Epithelial cell of esophagus (primary cell): ENCODE data around the gene ACYP2.

Experiments used
- DNase-seq: peaks from one replicate; pipeline ENCODE4 v3.0.0; 2010; ENCODE audit warnings: low read depth
- H3K4me3 ChIP-seq: 2 replicates; pipeline ENCODE4 v1.5.1; 2011; ENCODE audit warnings: mild to moderate bottlenecking, low read length, control low read depth
- TF ChIP-seq, protein P1 (sequence below): IDR thresholded peaks from 2 replicates; pipeline ENCODE4 v1.5.1; 2011; ENCODE audit warnings: low read depth, mild to moderate bottlenecking, low read length, control low read depth, inconsistent platforms; ENCODE audit not compliant: insufficient read depth; ENCODE audit errors: missing control alignments

The ACYP2 gene

DNA sequence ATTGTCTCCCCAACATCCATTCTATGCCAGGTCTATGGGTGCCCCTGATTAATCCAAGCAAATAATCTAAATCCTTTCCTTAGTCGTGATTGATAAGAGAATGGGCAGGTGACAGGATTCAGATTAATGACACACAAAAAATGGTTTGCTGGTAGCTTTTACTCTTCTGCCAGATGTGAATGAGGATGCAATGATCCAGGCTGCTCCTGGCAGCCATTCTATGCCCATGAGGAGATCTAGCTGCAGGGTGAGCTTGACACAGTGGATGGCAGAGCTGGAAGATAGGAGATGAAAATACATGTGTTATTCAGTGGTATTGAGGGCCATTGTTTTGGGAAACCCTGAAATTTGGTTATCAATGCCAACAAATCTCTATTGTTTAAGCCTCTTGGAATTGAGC lies 69.7 kb downstream of the ACYP2 start:
- H3K4me3 ChIP-seq = no peak overlapping the region
- TF ChIP-seq, protein P1, sequence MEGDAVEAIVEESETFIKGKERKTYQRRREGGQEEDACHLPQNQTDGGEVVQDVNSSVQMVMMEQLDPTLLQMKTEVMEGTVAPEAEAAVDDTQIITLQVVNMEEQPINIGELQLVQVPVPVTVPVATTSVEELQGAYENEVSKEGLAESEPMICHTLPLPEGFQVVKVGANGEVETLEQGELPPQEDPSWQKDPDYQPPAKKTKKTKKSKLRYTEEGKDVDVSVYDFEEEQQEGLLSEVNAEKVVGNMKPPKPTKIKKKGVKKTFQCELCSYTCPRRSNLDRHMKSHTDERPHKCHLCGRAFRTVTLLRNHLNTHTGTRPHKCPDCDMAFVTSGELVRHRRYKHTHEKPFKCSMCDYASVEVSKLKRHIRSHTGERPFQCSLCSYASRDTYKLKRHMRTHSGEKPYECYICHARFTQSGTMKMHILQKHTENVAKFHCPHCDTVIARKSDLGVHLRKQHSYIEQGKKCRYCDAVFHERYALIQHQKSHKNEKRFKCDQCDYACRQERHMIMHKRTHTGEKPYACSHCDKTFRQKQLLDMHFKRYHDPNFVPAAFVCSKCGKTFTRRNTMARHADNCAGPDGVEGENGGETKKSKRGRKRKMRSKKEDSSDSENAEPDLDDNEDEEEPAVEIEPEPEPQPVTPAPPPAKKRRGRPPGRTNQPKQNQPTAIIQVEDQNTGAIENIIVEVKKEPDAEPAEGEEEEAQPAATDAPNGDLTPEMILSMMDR = no peak
- no peak for DNase-seq

DNA sequence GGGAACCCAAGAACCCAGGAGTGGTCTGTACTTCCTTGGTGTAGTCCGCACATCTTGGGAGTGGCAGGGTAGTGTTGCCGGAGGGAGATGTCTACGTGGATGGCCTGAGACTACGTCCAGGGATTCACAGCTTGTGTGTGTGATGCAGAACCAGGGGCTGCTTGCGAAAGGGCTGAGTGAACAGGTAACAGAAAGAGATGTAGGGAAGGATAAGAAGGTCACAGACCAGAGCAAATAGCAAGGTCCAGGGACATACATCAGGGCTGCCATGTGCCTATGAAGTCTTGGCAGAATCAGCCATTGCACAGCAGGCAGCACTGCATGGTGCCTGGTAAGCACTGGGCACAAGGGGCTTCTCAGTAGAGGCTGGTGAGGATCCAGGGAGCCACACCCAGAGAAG lies 71.9 kb downstream of the ACYP2 start:
- TF ChIP-seq, protein P1 = no peak
- no peak overlapping the region for H3K4me3 ChIP-seq
- no peak for DNase-seq

DNA sequence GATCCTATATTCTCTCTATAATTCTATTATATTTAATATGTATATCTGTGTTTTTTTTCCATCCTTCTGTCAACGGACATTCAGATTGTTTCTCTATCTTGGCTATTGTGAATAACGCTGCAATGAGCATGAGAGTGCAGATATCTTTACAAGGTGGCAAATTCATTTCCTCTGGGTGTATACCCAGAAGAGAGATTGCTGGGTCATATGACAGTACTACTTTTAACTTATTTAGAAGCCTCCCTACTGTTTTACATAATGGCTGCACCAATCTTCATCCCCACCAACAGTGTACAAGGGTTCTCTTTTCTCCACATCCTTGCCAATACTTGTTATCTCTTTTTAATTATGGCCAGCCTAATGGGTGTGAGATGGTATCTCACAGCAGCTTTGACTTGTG lies 74.1 kb downstream of the ACYP2 start:
- TF ChIP-seq, protein P1 = no peak
- no peak overlapping the region for H3K4me3 ChIP-seq
- no peak for DNase-seq

GRCh38 chr2:54191361-54192135 lies 76.1 kb downstream of the ACYP2 start:
- H3K4me3 ChIP-seq = no peak overlapping the region
- TF ChIP-seq, protein P1 = no peak
- no peak for DNase-seq

DNA sequence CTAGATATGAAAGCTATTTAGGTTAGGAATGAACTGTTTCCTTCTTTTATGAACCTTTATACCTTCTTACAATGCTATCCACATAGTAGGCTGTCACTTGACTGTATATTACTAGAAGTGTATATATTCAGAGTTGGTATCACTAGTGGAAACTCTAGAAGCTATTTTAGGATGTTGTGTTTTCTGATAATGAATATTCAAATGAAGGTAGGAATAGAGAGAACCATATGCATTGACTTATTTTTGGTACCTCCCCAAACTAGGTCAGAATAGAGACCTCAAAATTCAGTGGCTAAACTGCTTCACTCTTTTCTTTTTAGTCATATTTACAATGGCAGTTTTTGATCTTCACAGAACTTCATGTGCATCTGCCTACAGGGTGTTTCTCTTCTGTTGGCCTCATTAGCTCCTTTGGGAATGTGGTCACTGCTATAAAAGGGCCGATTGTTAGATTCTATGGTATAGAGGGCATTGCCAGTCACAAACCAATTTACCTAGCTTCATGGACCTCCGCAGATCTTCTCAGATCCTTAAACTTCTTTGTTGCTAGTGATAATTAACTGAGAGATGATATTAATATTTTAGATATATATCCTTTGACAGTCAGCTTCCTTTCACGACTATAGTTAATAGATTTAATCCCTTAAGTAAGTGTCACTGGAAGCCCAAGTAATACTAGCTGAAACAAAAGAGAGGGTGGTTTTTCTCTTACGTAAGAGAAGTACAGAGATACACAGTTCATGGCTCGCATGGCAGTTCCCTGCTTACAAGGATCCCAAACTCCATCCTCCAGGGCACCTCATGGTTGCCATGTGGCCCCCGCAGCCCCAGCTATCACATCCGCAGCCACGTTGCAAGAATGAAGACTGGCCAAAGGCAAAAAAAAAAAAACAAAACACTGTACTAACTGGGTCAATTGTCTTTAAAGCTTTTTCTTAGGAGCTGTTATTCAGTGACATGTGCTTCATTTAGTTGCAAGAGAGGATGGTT lies 79.6 kb downstream of the ACYP2 start:
- no peak overlapping the region for H3K4me3 ChIP-seq
- no peak for DNase-seq
- TF ChIP-seq, protein P1 = no peak

- H3K4me3 ChIP-seq = no peak overlapping the region
- DNase-seq = no peak
- TF ChIP-seq, protein P1 = no peak
Measured at GRCh38 chr2:54196646-54197045, 81.2 kb downstream of the ACYP2 start.

GRCh38 chr2:54204476-54204875 lies 89.1 kb downstream of the ACYP2 start:
- DNase-seq = no peak
- TF ChIP-seq, protein P1 = no peak
- no peak overlapping the region for H3K4me3 ChIP-seq
